NCI-H1048 (cell line): ENCODE results near the gene DACT1.

Experiments used
- DNase-seq: peaks from one replicate; lab custom pipeline; 2025; lab: John Stamatoyannopoulos, UW

Gene DACT1

GRCh38 chr14:58635091-58635830 lies 2.5 kb upstream of the DACT1 start:
- no peak for DNase-seq

- DNase-seq, result no peak
Measured at GRCh38 chr14:58636129-58636528, 1.6 kb upstream of the DACT1 start.

- DNase-seq, result no peak
Measured at GRCh38 chr14:58637040-58637390, 747 bp upstream of the DACT1 start.

GRCh38 chr14:58638231-58639197 lies 752 bp downstream of the DACT1 start:
- no peak for DNase-seq

- DNase-seq, result no peak
Measured at GRCh38 chr14:58639198-58639565, 1.4 kb downstream of the DACT1 start.

GRCh38 chr14:58639842-58640484 lies 2.2 kb downstream of the DACT1 start:
- DNase-seq, result no peak

- DNase-seq, result no peak
Measured at GRCh38 chr14:58640959-58641358, 3.2 kb downstream of the DACT1 start.

GRCh38 chr14:58641509-58641908 lies 3.7 kb downstream of the DACT1 start:
- no peak for DNase-seq

- DNase-seq, result no peak
Measured at GRCh38 chr14:58643366-58643765, 5.6 kb downstream of the DACT1 start.

GRCh38 chr14:58645641-58646040 lies 7.9 kb downstream of the DACT1 start:
- no peak for DNase-seq

GRCh38 chr14:58646479-58646878 lies 8.7 kb downstream of the DACT1 start:
- DNase-seq, result no peak

GRCh38 chr14:58647777-58648176 lies 10.0 kb downstream of the DACT1 start:
- DNase-seq, result no peak

GRCh38 chr14:58650857-58651256 lies 13.1 kb downstream of the DACT1 start:
- DNase-seq, result no peak

GRCh38 chr14:58656671-58657411 lies 19.1 kb downstream of the DACT1 start:
- no peak for DNase-seq

GRCh38 chr14:58659061-58659460 lies 21.3 kb downstream of the DACT1 start:
- no peak for DNase-seq

- DNase-seq, result no peak
Measured at GRCh38 chr14:58659846-58660245, 22.1 kb downstream of the DACT1 start.

GRCh38 chr14:58660407-58660806 lies 22.6 kb downstream of the DACT1 start:
- DNase-seq, result no peak

GRCh38 chr14:58662018-58662417 lies 24.3 kb downstream of the DACT1 start:
- no peak for DNase-seq

GRCh38 chr14:58662759-58663158 lies 25.0 kb downstream of the DACT1 start:
- DNase-seq, result no peak

- DNase-seq, result no peak
Measured at GRCh38 chr14:58663494-58664111, 25.8 kb downstream of the DACT1 start.

GRCh38 chr14:58665773-58666500 lies 28.2 kb downstream of the DACT1 start:
- DNase-seq, result no peak
